NCI-H128 (cell line): ENCODE results near the gene EID1.
"Not testable (repeated sequence)": the region's sequence is repeated elsewhere in the genome, so short reads cannot be mapped to it uniquely, and the experiment has no call there.

Source experiments
- DNase-seq: peaks from one replicate; lab custom pipeline; 2025; ENCODE audit not compliant: unreplicated experiment; lab: John Stamatoyannopoulos, UW

EID1 gene

GRCh38 chr15:48877630-48878595 is at the start of gene EID1:
EID1 (plus strand) TSS chr15:48878134; CDS start chr15:48878177, 43 bp downstream.
- DNase-seq: peak; percentile 69

DNA sequence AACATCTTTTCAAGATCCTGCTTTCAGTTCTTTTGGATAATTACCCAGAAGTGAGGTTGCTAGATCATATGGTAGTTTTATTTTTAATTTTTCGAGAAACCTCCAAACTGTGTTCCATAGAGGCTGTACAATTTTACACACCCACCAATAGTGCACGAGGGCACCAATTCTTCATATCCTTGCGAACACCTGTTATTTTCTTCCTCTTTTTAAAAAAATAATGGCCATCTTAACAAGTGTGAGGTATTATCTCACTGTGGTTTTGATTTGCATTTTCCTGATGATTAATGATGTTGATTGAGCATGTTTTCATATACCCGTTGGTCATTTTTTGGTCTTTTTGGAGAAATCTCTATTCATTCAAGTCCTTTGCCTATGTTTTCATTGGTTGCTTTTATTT is 49.5 kb upstream of the EID1 start:
- DNase-seq: no peak

DNA sequence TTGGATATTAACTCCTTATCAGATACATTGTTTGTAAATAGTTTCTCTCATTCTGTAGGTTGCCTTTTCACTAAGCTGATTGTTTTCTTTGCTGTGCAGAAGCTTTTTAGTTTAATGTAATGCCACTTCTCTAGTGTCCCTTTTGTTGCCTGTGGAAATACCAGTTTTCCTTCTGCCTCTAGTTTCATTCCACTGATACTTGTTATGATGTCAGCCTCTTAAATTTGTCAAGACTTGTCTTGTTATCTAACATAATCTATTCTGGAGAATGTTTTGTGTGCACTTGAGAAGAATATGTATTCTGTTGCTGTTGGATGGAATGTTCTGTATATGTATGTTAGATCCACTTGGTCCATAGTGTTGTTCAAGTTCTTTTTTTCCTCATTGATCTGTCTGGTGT is 49.0 kb upstream of the EID1 start:
- no peak for DNase-seq

GRCh38 chr15:48832648-48833047 is 45.3 kb upstream of the EID1 start:
- no peak for DNase-seq

DNA sequence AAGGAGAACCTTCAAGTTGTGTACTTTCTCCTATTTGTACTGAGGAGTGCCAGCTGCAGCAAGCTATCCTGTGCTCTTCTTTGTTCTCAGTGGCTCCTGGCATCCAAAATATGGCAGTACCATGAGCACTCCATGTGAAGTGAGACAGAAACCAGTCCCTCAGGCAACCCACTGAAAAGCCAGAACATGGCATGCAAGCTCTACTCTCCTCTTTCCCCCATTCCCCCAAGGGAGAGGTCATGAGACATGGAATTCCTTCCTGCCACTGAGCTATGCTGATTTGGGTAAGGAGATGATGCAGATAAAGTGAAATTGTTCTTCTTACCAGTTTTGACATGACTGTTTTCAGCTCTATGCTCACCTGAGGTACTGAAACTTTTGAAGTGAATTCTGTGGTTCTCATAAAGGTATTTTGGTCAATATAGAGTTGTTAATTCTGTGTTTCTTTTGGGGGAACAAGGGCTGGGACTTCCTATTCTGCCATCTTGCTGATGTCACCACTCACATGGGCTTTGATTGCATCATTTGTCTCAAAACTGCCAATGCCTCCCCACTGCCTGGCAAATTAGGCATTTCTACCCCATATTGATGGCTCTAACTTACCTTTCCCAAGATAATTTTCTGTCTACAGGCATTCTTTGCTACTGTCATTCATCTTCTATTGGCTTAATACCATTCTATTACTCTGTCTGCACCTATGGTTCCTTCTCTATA is 44.3 kb upstream of the EID1 start:
- DNase-seq: no peak

GRCh38 chr15:48834756-48835155 is 43.2 kb upstream of the EID1 start:
- DNase-seq: no peak

GRCh38 chr15:48842501-48842900 is 35.4 kb upstream of the EID1 start:
- no peak for DNase-seq

GRCh38 chr15:48845123-48845522 is 32.8 kb upstream of the EID1 start:
- DNase-seq: no peak

DNA sequence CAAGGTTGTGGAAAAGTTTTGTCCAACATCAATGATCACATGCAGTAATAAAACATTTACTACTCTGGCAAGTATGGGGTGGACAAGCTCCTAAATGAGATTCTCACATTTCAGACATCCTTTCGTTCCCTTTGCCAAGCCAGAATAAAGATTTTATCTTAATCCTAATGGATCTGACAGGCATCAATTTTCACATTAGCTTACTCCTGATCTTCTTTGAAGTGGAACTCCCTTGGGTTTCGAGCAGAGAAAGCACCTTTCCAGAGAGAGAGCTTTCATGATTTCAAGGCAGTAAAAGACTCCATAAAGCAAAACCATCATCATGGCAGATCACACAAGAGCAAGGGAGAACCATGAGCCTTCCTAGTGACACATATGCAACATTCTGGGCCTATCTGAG is 27.3 kb upstream of the EID1 start:
- DNase-seq: no peak

- DNase-seq: no peak
These were observed 26.0 kb upstream of the EID1 start for GRCh38 chr15:48851956-48852355.

DNA sequence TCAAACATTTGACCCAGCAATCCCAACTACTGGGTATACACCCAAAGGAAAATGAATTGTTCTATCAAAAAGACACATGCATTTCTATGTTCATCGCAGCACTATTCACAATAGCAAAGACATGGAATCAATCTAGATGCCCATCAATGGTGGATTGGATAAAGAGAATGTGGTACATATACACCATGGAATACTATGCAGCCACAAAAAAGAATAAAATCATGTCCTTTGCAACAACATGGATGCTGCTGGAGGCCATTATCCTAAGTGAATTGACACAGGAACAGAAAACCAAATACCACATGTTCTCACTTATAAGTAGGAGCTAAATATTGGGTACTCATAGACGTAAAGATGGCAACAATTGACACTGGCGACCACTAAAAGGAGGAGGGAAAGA is 23.5 kb upstream of the EID1 start:
- DNase-seq: not testable (repeated sequence)

GRCh38 chr15:48855501-48856440 is 22.2 kb upstream of the EID1 start:
- DNase-seq: no peak

GRCh38 chr15:48856942-48857341 is 21.0 kb upstream of the EID1 start:
- no peak for DNase-seq

DNA sequence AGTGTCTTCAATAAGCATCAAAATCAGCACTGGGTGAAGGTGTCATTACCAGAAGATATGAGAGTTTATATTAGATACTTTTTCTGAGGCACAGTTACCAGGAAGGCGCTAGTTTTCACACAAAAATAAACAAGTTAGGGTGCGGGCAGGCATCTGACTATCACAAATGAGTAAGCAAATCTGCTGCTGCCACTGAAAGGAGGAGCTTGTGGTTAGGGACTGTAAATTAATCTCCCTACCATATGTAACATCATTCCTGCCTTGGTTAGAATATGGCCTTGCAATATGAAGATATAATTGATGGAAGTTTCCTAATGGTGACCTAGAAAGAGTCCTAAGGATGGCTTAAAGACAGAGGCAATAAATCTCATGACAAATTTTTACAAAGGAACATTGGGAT is 19.5 kb upstream of the EID1 start:
- DNase-seq: no peak

DNA sequence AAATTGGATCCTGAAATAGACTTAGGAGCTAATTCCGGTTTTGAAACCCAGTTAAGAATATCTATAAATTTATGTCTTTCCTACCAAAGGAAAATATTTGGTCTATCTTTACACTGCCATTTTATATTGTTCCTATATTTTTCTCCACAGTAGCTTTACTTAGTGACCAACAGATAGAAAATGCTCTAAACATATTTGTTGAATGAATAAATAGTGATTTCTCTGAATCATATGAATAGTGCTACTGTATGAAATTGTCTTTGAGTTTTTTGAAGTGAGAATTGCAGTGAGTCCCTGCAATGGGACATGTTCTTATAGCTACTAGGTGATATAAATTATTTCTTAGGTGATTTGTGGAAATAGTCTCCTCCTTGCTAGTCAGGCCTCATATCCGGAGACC is 18.5 kb upstream of the EID1 start:
- no peak for DNase-seq

DNA sequence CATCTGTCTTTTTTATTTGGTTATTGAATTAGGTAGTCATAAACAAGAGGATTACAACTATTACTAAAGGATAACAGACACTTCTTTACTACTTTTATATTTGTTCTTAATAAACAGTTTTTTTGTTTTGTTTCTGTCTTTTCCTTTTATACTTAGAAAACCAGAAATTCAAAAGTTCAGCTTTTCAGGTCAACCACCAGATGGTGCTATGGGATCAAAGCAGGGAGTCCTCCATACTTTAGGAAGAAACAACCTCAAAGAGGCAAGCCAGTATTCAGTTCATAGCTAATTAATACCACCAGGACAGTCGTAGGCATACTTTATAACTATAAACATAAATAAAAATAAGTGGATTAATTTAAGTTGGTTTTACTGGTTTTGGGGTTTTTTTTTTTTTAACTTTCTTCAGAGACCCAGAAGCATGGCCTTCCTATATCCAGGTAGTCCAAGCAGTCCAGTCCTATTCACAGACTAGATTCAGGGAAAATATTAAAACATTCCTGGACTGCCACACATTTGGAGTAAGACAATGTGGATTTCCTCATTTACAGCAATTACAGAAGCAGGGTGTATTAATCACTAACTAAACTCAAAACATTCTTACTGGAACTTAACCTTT is 16.0 kb upstream of the EID1 start:
- DNase-seq: no peak

GRCh38 chr15:48862705-48863104 is 15.2 kb upstream of the EID1 start:
- DNase-seq: no peak

DNA sequence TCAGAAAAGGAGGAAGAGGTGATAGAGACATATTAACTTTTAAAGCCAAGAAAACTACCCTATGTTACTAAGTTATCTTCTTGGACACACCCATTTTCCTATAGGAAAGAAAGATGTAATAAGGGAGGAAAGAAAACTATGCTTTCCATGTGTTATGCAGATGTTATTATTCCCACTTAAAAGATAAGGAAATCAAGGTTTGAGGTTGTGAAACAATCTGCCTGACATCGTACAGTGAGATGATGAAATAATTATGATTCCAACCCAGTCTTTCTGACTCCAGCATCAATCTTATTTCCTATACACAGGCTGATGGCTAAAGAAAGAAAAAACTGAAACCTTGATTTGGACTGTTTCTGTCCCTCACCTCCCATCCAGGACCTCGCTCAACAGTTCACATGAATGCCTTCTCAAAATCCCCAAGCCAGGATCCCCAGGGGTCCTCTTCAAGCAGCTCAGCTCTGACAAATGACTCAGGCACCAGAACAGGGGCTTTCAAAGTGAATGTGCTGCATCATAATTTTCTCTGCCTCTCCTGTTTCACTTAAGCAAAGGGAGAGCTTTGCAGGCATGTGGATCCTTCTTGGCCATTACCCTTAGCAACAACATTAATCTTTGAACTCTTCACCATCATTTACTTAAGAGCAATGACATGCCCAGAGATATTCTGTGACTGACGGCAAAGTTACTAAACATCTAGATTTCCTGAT is 12.4 kb upstream of the EID1 start:
- DNase-seq: no peak

DNA sequence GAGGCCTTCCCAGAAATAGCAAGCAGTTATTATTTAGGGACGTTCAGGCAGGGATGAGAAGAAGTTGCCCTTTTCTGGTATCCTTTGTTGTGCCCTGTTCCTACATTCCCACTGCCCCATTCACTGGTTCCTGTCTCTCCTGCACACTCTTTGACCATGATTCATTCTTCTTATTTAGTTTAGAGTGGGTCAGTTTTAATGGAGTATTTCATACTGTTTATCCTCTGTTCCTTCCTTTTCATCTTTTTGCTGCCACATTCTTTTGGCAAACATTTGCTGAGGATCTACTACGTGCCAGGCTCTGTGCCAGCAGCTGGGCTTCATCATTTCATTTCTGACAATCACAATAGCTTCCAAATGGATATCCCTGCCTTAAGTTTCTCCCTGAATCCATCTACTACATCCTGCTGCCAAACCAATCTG is 11.8 kb upstream of the EID1 start:
- DNase-seq: no peak

DNA sequence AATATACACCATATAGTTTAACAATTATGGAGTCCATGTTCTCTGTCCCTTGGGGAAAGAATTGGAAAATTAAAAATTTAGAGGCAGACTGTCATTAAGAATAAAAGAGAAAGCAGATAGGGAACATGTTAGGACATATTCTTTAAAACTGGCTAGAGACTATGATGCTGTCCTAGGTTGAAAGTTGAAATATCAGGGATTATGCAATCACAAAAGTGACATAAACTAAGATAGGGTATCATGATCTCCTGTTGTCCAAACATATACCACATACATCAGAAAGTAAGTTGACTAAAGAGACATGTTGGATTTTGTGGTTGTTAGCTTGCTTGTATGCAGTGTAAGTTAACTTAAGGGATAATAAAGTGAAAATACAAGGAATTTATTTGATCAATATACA is 9.9 kb upstream of the EID1 start:
- no peak for DNase-seq
